ENCODE measurements around the gene YARS1.

DNA sequence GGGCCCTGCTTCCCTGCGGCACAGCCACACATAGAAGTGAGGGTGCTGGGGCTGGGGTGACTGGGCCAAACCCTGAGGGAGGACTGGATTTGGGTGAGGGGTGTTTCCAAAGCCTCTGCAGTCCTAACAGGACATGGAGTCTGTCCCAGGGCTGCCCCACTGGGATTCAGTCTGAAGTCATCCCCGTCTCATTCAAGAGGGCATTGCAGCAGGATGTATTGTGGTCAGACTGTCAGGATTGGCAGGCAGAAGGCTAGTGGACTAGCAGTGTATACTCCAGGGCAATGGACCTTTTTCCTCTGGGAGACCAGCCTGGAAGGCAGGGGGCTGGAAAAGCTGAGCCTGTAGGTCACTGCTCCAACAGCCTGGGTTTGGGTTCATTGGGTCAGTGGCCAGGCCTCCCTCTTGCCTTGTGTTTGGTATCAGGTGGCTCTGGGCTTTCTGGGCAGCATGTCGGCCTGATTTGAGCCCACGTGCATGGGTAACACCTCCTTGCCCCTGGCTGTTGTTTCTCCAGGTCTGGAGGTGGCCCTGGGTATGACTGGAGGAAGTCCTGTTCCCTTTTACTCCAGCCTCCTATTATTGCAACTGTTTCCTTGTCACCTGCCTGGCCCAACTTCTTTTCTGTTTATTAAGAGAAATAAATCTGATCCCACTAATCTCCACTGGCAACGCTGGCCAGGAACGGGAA lies 73.6 kb downstream of the YARS1 start:
- TF ChIP-seq, protein P1, sequence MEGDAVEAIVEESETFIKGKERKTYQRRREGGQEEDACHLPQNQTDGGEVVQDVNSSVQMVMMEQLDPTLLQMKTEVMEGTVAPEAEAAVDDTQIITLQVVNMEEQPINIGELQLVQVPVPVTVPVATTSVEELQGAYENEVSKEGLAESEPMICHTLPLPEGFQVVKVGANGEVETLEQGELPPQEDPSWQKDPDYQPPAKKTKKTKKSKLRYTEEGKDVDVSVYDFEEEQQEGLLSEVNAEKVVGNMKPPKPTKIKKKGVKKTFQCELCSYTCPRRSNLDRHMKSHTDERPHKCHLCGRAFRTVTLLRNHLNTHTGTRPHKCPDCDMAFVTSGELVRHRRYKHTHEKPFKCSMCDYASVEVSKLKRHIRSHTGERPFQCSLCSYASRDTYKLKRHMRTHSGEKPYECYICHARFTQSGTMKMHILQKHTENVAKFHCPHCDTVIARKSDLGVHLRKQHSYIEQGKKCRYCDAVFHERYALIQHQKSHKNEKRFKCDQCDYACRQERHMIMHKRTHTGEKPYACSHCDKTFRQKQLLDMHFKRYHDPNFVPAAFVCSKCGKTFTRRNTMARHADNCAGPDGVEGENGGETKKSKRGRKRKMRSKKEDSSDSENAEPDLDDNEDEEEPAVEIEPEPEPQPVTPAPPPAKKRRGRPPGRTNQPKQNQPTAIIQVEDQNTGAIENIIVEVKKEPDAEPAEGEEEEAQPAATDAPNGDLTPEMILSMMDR (IDR thresholded peaks at IDR 0.05): no peak
- TF ChIP-seq CBX2 (IDR thresholded peaks at IDR 0.05; ENCODE audit: borderline replicate concordance, low read depth): no peak
- no peak for TF ChIP-seq POLR2A (IDR thresholded peaks at IDR 0.05; ENCODE audit: low read length)
- TF ChIP-seq EP300 (IDR thresholded peaks at IDR 0.05): no peak

Measured in A549 (cell line).